WERI-Rb-1 (cell line): ENCODE results near the gene CSNK1G2.

Experiments
- DNase-seq: peaks from one replicate; pipeline ENCODE4 v3.0.0-alpha.2; 2020
- H3K27ac ChIP-seq: fragments of 250-450 bp; sonication (Bioruptor Pico); 2 replicates; pipeline ENCODE4 v1.5.1; 2020; ENCODE audit warnings: mild to moderate bottlenecking, moderate library complexity
- H3K27me3 ChIP-seq: fragments of 250-450 bp; sonication (Bioruptor Pico); 2 replicates; pipeline ENCODE4 v1.5.1; 2021; ENCODE audit warnings: mild to moderate bottlenecking, low read depth, moderate library complexity; ENCODE audit not compliant: insufficient read depth, severe bottlenecking
- H3K36me3 ChIP-seq: fragments of 250-450 bp; sonication (Bioruptor Pico); 2 replicates; pipeline ENCODE4 v1.5.1; 2020; ENCODE audit warnings: mild to moderate bottlenecking, moderate library complexity
- H3K4me3 ChIP-seq: 2 replicates; pipeline ENCODE4 v1.5.1; 2011; ENCODE audit warnings: low read depth, mild to moderate bottlenecking, control low read depth, low read length
- H3K9me3 ChIP-seq: fragments of 250-450 bp; sonication (Bioruptor Pico); 2 replicates; pipeline ENCODE4 v1.5.1; 2021; ENCODE audit warnings: mild to moderate bottlenecking, moderate library complexity; ENCODE audit not compliant: severe bottlenecking
- CTCF ChIP-seq: IDR thresholded peaks from 2 replicates; pipeline ENCODE4 v1.5.1; 2011; ENCODE audit warnings: low read depth, mild to moderate bottlenecking, control low read depth, inconsistent platforms, low read length

The CSNK1G2 gene

GRCh38 chr19:1913781-1914577, 27.0 kb upstream of the CSNK1G2 start:
- no peak for DNase-seq
- no peak overlapping the region for H3K4me3 ChIP-seq
- H3K27me3 ChIP-seq, result no peaks in the 10 kb centered on the region
- peaks cover 3% of the 10 kb centered on the region for H3K9me3 ChIP-seq
- H3K36me3 ChIP-seq, result peaks cover 57% of the 10 kb centered on the region
- no peak overlapping the region for H3K27ac ChIP-seq
- TF ChIP-seq CTCF, result no peak

GRCh38 chr19:1914826-1915341, 26.1 kb upstream of the CSNK1G2 start:
- no peak overlapping the region for H3K27ac ChIP-seq
- H3K4me3 ChIP-seq, result no peak overlapping the region
- TF ChIP-seq CTCF, result no peak
- H3K36me3 ChIP-seq, result peaks cover 58% of the 10 kb centered on the region
- H3K9me3 ChIP-seq, result peaks cover 3% of the 10 kb centered on the region
- no peaks in the 10 kb centered on the region for H3K27me3 ChIP-seq
- DNase-seq, result no peak

GRCh38 chr19:1917146-1917545, 23.8 kb upstream of the CSNK1G2 start:
- Histone ChIP-seq H3K27ac (no peak overlapping the region), H3K36me3 (peaks cover 63% of the 10 kb centered on the region), H3K4me3 (no peak overlapping the region), H3K27me3 (no peaks in the 10 kb centered on the region), H3K9me3 (no peaks in the 10 kb centered on the region)
- no peak for TF ChIP-seq CTCF
- DNase-seq, result no peak

GRCh38 chr19:1917926-1918325, 23.0 kb upstream of the CSNK1G2 start:
- H3K27ac ChIP-seq, result no peak overlapping the region
- no peaks in the 10 kb centered on the region for H3K27me3 ChIP-seq
- DNase-seq, result no peak
- TF ChIP-seq CTCF, result no peak
- peaks cover 63% of the 10 kb centered on the region for H3K36me3 ChIP-seq
- no peak overlapping the region for H3K4me3 ChIP-seq
- no peaks in the 10 kb centered on the region for H3K9me3 ChIP-seq

- no peak for TF ChIP-seq CTCF
- no peak for DNase-seq
- Histone ChIP-seq H3K4me3 (no peak overlapping the region), H3K27ac (no peak overlapping the region), H3K27me3 (no peaks in the 10 kb centered on the region), H3K9me3 (no peaks in the 10 kb centered on the region), H3K36me3 (peaks cover 60% of the 10 kb centered on the region)
Measured at GRCh38 chr19:1918975-1919374, 22.0 kb upstream of the CSNK1G2 start.
